ENCODE measurements around the gene GGT7. TPM values are rescaled to one million over a fixed set of nuclear protein-coding genes. Genes with fewer than 3 reads are reported as not detected.

The GGT7 gene, protein sequence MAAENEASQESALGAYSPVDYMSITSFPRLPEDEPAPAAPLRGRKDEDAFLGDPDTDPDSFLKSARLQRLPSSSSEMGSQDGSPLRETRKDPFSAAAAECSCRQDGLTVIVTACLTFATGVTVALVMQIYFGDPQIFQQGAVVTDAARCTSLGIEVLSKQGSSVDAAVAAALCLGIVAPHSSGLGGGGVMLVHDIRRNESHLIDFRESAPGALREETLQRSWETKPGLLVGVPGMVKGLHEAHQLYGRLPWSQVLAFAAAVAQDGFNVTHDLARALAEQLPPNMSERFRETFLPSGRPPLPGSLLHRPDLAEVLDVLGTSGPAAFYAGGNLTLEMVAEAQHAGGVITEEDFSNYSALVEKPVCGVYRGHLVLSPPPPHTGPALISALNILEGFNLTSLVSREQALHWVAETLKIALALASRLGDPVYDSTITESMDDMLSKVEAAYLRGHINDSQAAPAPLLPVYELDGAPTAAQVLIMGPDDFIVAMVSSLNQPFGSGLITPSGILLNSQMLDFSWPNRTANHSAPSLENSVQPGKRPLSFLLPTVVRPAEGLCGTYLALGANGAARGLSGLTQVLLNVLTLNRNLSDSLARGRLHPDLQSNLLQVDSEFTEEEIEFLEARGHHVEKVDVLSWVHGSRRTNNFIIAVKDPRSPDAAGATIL
- 1 to 10 TPM; 5.4 to 6.5 TPM for total RNA-seq
- polyA plus RNA-seq: 1 to 10 TPM; 3.7 to 8.1 TPM

DNA sequence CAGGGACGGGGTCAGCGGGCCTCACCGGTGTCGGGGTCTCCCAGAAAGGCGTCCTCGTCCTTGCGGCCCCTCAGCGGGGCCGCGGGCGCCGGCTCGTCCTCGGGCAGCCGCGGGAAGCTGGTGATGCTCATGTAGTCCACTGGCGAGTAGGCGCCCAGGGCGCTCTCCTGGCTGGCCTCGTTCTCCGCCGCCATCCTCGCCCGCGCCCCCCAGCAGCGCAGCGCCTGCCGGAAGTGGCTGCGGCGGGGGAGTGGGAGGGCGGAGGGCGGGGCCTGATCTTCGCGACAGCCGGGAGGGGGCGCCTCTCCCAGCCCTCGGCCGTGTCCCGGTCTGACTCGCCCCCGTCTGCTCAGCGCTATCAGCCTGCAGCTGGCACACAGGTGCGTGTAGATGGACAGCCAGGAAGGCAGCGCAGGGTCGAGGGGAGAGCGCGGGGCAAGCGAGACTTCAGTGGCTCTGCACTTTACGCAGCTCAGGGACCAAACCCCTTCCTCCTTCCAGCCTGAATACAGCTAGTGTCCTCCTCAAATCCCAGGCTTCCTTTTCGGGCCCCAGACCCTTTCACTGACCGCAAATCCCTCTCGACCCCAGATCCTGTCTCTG, at the start of gene GGT7:
Gene GGT7 (minus strand): TSS at position 235 of the 603 bp plus-strand sequence. CDS start 41 bp downstream, at position 194.
- H3K27me3 ChIP-seq (ENCODE audit: control insufficient read depth in 4 of 4, insufficient read depth in 4 of 4, low read length in 3 of 4): no peaks in the 10 kb centered on the region
- H3K9me3 ChIP-seq (ENCODE audit: control insufficient read depth in 4 of 4, low read length in 3 of 4): no peaks in the 10 kb centered on the region
- H3K27ac ChIP-seq (ENCODE audit: low read depth in 1 of 2, low read length in 2 of 2): peak within 1 kb of the TSS in 1 of 2 donors; percentile 55
- peak; percentile 63 to 75 for TF ChIP-seq RAD21 (IDR thresholded peaks at IDR 0.05)
- peak; percentile 49 for TF ChIP-seq CTCF (IDR thresholded peaks at IDR 0.05; ENCODE audit: low read depth, low read length, missing input control)
- TF ChIP-seq HNF4G (IDR thresholded peaks at IDR 0.05): no peak
- no peak for TF ChIP-seq FOXA2 (IDR thresholded peaks at IDR 0.05)
- peak; percentile 13 to 68 for TF ChIP-seq RXRA (IDR thresholded peaks at IDR 0.05)
- TF ChIP-seq SP1 (IDR thresholded peaks at IDR 0.05): peak; percentile 44
- TF ChIP-seq GABPA (IDR thresholded peaks at IDR 0.05 in 1 of 2, conservative IDR thresholded peaks at IDR 0.05 in 1 of 2): peak in 1 of 2 donors; percentile 63
- peaks cover 2 to 41% (median 29%) of the 10 kb centered on the region in 4 donors for H3K4me1 ChIP-seq (ENCODE audit: control insufficient read depth in 4 of 4, insufficient read depth in 4 of 4, low read length in 3 of 4)
- H3K9ac ChIP-seq (ENCODE audit: low read depth in 1 of 2, low read length in 2 of 2): peak within 1 kb of the TSS; percentile 64 to 68
- no peaks in the 10 kb centered on the region for H3K36me3 ChIP-seq (ENCODE audit: control insufficient read depth in 4 of 4, insufficient read depth in 3 of 4, low read depth in 1 of 4, low read length in 3 of 4)
- 3% methylated on average over 52 of the region's 52 CpGs for WGBS
- peak within 1 kb of the TSS; percentile 59 to 73 (median 70) for H3K4me3 ChIP-seq (ENCODE audit: low read depth in 1 of 3, low read length in 3 of 3)
- peak; percentile 83 for DNase-seq (ENCODE audit: low spot score)

- Histone ChIP-seq H3K36me3 (ENCODE audit: control insufficient read depth in 4 of 4, insufficient read depth in 3 of 4, low read depth in 1 of 4, low read length in 3 of 4) (peaks cover 9 to 52% (median 46%) of the 10 kb centered on the region in 4 donors), H3K27ac (ENCODE audit: low read depth in 1 of 2, low read length in 2 of 2) (peak overlapping the region in 1 of 2 donors; percentile 69), H3K9ac (ENCODE audit: low read depth in 1 of 2, low read length in 2 of 2) (no peak overlapping the region), H3K27me3 (ENCODE audit: control insufficient read depth in 4 of 4, insufficient read depth in 4 of 4, low read length in 3 of 4) (no peaks in the 10 kb centered on the region), H3K9me3 (ENCODE audit: control insufficient read depth in 4 of 4, low read length in 3 of 4) (no peaks in the 10 kb centered on the region), H3K4me1 (ENCODE audit: control insufficient read depth in 4 of 4, insufficient read depth in 4 of 4, low read length in 3 of 4) (peaks cover 2 to 20% (median 13%) of the 10 kb centered on the region in 4 donors), H3K4me3 (ENCODE audit: low read depth in 1 of 3, low read length in 3 of 3) (no peak overlapping the region)
- no peak for DNase-seq (ENCODE audit: low spot score)
- WGBS: 84% methylated on average over 3 of the region's 3 CpGs
- TF ChIP-seq CTCF (IDR thresholded peaks at IDR 0.05; ENCODE audit: low read depth, low read length, missing input control): no peak
- no peak for TF ChIP-seq GABPA (IDR thresholded peaks at IDR 0.05 in 1 of 2, conservative IDR thresholded peaks at IDR 0.05 in 1 of 2)
- TF ChIP-seq HNF4G (IDR thresholded peaks at IDR 0.05): no peak
- no peak for TF ChIP-seq ZBTB33 (IDR thresholded peaks at IDR 0.05)
- no peak for TF ChIP-seq TAF1 (conservative IDR thresholded peaks at IDR 0.05)
- no peak for TF ChIP-seq HNF4A (conservative IDR thresholded peaks at IDR 0.05)
- TF ChIP-seq YY1 (IDR thresholded peaks at IDR 0.05): no peak
- TF ChIP-seq JUND (IDR thresholded peaks at IDR 0.05): no peak
- no peak for TF ChIP-seq FOXA1 (IDR thresholded peaks at IDR 0.05)
- no peak for TF ChIP-seq NR2F2 (IDR thresholded peaks at IDR 0.05)
- TF ChIP-seq, protein P1, sequence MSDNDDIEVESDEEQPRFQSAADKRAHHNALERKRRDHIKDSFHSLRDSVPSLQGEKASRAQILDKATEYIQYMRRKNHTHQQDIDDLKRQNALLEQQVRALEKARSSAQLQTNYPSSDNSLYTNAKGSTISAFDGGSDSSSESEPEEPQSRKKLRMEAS (IDR thresholded peaks at IDR 0.05): no peak
- TF ChIP-seq SP1 (IDR thresholded peaks at IDR 0.05): no peak
- TF ChIP-seq, protein P2, sequence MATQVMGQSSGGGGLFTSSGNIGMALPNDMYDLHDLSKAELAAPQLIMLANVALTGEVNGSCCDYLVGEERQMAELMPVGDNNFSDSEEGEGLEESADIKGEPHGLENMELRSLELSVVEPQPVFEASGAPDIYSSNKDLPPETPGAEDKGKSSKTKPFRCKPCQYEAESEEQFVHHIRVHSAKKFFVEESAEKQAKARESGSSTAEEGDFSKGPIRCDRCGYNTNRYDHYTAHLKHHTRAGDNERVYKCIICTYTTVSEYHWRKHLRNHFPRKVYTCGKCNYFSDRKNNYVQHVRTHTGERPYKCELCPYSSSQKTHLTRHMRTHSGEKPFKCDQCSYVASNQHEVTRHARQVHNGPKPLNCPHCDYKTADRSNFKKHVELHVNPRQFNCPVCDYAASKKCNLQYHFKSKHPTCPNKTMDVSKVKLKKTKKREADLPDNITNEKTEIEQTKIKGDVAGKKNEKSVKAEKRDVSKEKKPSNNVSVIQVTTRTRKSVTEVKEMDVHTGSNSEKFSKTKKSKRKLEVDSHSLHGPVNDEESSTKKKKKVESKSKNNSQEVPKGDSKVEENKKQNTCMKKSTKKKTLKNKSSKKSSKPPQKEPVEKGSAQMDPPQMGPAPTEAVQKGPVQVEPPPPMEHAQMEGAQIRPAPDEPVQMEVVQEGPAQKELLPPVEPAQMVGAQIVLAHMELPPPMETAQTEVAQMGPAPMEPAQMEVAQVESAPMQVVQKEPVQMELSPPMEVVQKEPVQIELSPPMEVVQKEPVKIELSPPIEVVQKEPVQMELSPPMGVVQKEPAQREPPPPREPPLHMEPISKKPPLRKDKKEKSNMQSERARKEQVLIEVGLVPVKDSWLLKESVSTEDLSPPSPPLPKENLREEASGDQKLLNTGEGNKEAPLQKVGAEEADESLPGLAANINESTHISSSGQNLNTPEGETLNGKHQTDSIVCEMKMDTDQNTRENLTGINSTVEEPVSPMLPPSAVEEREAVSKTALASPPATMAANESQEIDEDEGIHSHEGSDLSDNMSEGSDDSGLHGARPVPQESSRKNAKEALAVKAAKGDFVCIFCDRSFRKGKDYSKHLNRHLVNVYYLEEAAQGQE (IDR thresholded peaks at IDR 0.05): no peak
Measured at GRCh38 chr20:34921436-34921835, 48.8 kb upstream of the GGT7 start.

Measured in liver (tissue), 9 donors.